ENCODE results near the gene EIF1.

- no peak for TF ChIP-seq CTCF (IDR thresholded peaks at IDR 0.05)
- no peak for TF ChIP-seq POLR2A (IDR thresholded peaks at IDR 0.05)
- TF ChIP-seq POLR2AphosphoS5 (IDR thresholded peaks at IDR 0.05): no peak
Measured at GRCh38 chr17:41684035-41684434, 4.7 kb upstream of the EIF1 start.
